Gastroesophageal sphincter (tissue), 3 donors: Measurements from ENCODE around the gene ZKSCAN4.

Experiments used
- EP300 ChIP-seq: sonication (generic); formaldehyde crosslinking; IDR thresholded peaks from one replicate; pipeline ENCODE4 v1.6.1; 2017; ENCODE audit warnings: antibody characterized with exemption, mild to moderate bottlenecking
- POLR2A ChIP-seq, 2 donors: fragments of 450-650 bp; IDR thresholded peaks; one replicate each; pipeline ENCODE4 v1.6.1; 2017; ENCODE audit warnings: antibody characterized with exemption in 2 of 2, mild to moderate bottlenecking in 2 of 2, moderate library complexity in 1 of 2
- POLR2AphosphoS5 ChIP-seq: sonication (generic); formaldehyde crosslinking; IDR thresholded peaks from one replicate; pipeline ENCODE4 v1.6.1; 2017; ENCODE audit warnings: antibody characterized with exemption
- TF ChIP-seq, protein P1 (sequence below), 4 experiments: fragments of 200-600 bp in 2 of 4; fragments of 450-650 bp in 2 of 4; sonication (generic) in 1 of 4; IDR thresholded peaks; one replicate each; pipeline ENCODE4 v1.5.1; 2017 to 2019; ENCODE audit warnings: antibody characterized with exemption in 4 of 4, mild to moderate bottlenecking in 2 of 4, moderate library complexity in 2 of 4

GRCh38 chr6:28200020-28200419 lies 52.0 kb downstream of the ZKSCAN4 start:
- TF ChIP-seq, protein P1, sequence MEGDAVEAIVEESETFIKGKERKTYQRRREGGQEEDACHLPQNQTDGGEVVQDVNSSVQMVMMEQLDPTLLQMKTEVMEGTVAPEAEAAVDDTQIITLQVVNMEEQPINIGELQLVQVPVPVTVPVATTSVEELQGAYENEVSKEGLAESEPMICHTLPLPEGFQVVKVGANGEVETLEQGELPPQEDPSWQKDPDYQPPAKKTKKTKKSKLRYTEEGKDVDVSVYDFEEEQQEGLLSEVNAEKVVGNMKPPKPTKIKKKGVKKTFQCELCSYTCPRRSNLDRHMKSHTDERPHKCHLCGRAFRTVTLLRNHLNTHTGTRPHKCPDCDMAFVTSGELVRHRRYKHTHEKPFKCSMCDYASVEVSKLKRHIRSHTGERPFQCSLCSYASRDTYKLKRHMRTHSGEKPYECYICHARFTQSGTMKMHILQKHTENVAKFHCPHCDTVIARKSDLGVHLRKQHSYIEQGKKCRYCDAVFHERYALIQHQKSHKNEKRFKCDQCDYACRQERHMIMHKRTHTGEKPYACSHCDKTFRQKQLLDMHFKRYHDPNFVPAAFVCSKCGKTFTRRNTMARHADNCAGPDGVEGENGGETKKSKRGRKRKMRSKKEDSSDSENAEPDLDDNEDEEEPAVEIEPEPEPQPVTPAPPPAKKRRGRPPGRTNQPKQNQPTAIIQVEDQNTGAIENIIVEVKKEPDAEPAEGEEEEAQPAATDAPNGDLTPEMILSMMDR (IDR thresholded peaks at IDR 0.05), result no peak
- TF ChIP-seq POLR2AphosphoS5 (no peak), POLR2A (IDR thresholded peaks at IDR 0.05) (no peak), EP300 (no peak)
